CD8-positive, alpha-beta memory T cell (primary cell): ENCODE measurements around the gene CREB3L1. TPM values are rescaled to one million over a fixed set of nuclear protein-coding genes. Genes with fewer than 3 reads are reported as not detected.

Experiments
- CTCF ChIA-PET: fragments of 350-600 bp; sonication (Branson Sonifier 250); formaldehyde crosslinking; loops from one replicate; lab custom pipeline; 2021; ENCODE audit warnings: antibody characterized with exemption; lab: Charles Lee
- POLR2A ChIA-PET: fragments of 350-600 bp; sonication (Branson Sonifier 250); formaldehyde crosslinking; loops from one replicate; lab custom pipeline; 2021; ENCODE audit warnings: antibody characterized with exemption; lab: Charles Lee
- DNase-seq, 5 donors: peaks; one replicate each; pipeline versions ENCODE4 v3.0.0 to v3.0.0-alpha.2; 2020 to 2022; ENCODE audit warnings: mixed read lengths in 1 of 5
- H3K27ac ChIP-seq: one replicate; pipeline ENCODE4 v1.7.0; 2013; ENCODE audit warnings: low read depth, mild to moderate bottlenecking, low read length, moderate library complexity
- H3K27me3 ChIP-seq: 2 replicates; pipeline ENCODE4 v1.7.0; 2013; ENCODE audit warnings: low read length, mild to moderate bottlenecking; ENCODE audit not compliant: insufficient read depth, poor library complexity, severe bottlenecking
- H3K36me3 ChIP-seq: 2 replicates; pipeline ENCODE4 v1.7.0; 2013; ENCODE audit warnings: mild to moderate bottlenecking, low read length, moderate library complexity; ENCODE audit not compliant: insufficient read depth
- H3K4me1 ChIP-seq: 2 replicates; pipeline ENCODE4 v1.7.0; 2013; ENCODE audit warnings: mild to moderate bottlenecking, low read length, moderate library complexity; ENCODE audit not compliant: insufficient read depth
- H3K4me3 ChIP-seq: 2 replicates; pipeline ENCODE4 v1.7.0; 2013; ENCODE audit warnings: mild to moderate bottlenecking, low read length
- H3K9me3 ChIP-seq: 2 replicates; pipeline ENCODE4 v1.7.0; 2013; ENCODE audit warnings: mild to moderate bottlenecking, low read length
- H3K27ac Mint-ChIP-seq, 8 donors: one replicate each; pipeline ENCODE4 v1.8.0; 2020 to 2021; ENCODE audit warnings: mixed read lengths in 8 of 8, mild to moderate bottlenecking in 6 of 8, inconsistent platforms in 3 of 8, moderate library complexity in 3 of 8
- H3K27me3 Mint-ChIP-seq, 2 donors: one replicate each; pipeline ENCODE4 v1.8.0; 2020 to 2021; ENCODE audit warnings: mixed read lengths in 2 of 2, mild to moderate bottlenecking in 1 of 2, moderate library complexity in 1 of 2
- H3K36me3 Mint-ChIP-seq, 3 donors: one replicate each; pipeline ENCODE4 v1.8.0; 2020 to 2021; ENCODE audit warnings: mixed read lengths in 3 of 3, inconsistent platforms in 1 of 3, mild to moderate bottlenecking in 1 of 3
- H3K4me1 Mint-ChIP-seq, 3 donors: one replicate each; pipeline ENCODE4 v1.8.0; 2020 to 2021; ENCODE audit warnings: mixed read lengths in 3 of 3, inconsistent platforms in 1 of 3, mild to moderate bottlenecking in 1 of 3
- H3K4me3 Mint-ChIP-seq, 7 donors: one replicate each; pipeline ENCODE4 v1.8.0; 2020 to 2021; ENCODE audit warnings: mixed read lengths in 7 of 7, mild to moderate bottlenecking in 6 of 7, moderate library complexity in 4 of 7, inconsistent platforms in 2 of 7
- H3K9me3 Mint-ChIP-seq, 5 donors: one replicate each; pipeline ENCODE4 v1.8.0; 2020 to 2022; ENCODE audit warnings: mixed read lengths in 5 of 5, mild to moderate bottlenecking in 3 of 5, moderate library complexity in 2 of 5, inconsistent platforms in 1 of 5
- polyA plus RNA-seq: library from polyadenylated mRNA; unstranded; fragments of 300-500 nt; fragmentation: Illumina TruSeq; gene quantifications from one replicate; pipeline ENCODE4 v1.2.3, GENCODE V29; 2021
- total RNA-seq, 2 experiments: library from RNA; stranded (reverse); gene quantifications; one replicate each; pipeline ENCODE4 v1.2.3, GENCODE V29; 2021

CREB3L1 gene
- total and polyA plus RNA-seq, 3 experiments from 2014 or later: not detected

DNA sequence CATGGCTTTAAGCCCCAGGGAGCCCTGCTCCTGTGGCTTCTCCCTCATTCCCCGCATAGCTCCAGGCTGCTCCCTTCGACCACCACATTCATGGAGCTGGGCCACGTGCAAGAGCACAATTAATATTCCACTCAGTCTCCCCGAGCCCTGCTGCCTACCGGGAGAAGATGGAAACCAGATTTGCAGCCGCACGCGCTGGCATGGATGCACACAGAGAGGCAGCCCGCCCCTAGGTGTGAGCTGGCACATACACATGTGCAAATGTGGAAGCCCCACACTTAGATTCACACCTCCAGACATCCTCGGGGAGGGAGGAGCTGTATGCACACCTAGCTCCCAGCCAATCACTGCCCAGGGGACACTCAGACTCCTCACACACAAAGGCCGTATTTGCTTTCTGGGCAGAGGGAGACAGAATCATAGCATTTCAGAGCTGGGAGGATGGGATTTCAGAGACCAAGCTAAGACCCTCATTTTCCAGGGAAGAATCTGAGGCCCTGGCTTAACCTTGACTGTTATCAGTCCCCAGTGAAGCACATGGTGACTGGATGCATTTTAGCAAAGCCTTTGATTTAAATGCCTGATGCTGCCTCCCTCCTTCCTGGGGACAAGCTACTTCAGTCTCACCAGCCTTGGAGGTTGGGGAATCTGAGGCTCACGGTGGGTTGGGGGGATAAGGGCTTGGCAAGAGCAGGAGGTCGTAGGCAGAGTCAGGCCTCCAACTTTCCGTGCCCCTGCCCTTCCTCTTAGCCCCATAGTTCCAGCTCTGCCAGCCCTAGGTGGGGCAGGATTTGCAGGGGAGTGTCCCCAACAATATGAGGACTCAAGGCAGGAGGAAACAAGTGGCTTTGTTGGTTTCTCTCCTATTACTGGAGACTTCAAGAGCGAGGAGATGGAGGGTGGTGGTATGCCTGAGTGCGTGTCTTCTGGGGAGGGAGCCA is 5.3 kb upstream of the CREB3L1 start:
- Histone ChIP-seq H3K4me3 (no peak overlapping the region), H3K9me3 (no peaks in the 10 kb centered on the region), H3K36me3 (no peaks in the 10 kb centered on the region), H3K27me3 (peaks cover 13% of the 10 kb centered on the region), H3K27ac (no peak overlapping the region), H3K4me1 (no peaks in the 10 kb centered on the region)
- Mint-ChIP-seq H3K4me1 (peaks cover under 1 to 2% (median 1%) of the 10 kb centered on the region in 3 donors), H3K36me3 (peaks cover 0 to 2% (median 0%) of the 10 kb centered on the region in 3 donors), H3K9me3 (no peaks in the 10 kb centered on the region), H3K4me3 (peak overlapping the region in 1 of 7 donors; percentile 64), H3K27me3 (peaks cover 20 to 27% of the 10 kb centered on the region in 2 donors), H3K27ac (peak overlapping the region in 1 of 8 donors; percentile 50)
- no peak for DNase-seq
- ChIA-PET POLR2A (no interaction called here), CTCF (interaction anchor here (1.0 to 1.2 kb wide), 2 partner anchors 12 to 20 kb away, joined by 3 read pairs; no protein-coding TSS in a partner anchor)

DNA sequence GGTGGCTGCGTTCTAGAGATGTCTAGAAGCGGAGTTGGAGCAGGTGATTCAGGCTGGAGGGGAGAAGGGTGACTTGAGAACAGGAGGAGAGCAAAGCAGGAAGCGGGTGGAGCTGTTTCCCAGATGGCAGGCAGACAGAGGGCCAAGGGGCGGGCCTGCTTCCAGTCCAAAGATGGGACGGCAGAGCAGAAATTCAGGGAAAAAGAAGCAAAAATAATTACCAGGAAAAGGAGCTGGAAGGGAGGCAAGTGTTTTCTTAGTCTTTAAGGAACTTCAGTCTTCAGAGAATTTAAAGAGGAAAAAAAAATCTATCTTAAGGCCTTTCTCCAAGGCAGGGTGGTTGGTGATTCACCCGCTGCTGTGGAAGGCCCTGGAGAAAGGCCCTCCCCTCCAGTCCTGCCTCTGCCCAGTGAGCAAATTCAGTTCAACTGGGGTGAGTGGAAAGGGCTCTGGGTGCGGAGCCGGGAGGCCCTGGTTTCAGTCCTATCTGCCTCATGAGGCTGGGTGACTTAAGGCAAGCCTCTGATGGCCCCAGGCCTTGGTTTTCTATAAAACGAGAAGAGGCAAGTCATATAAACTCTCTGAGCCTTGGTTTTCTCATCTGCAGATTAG is 4.5 kb upstream of the CREB3L1 start:
- H3K4me3 ChIP-seq: no peak overlapping the region
- Mint-ChIP-seq H3K27ac (peak overlapping the region in 1 of 8 donors; percentile 50), H3K36me3 (peaks cover 0 to 2% (median 0%) of the 10 kb centered on the region in 3 donors), H3K27me3 (peaks cover 18 to 29% of the 10 kb centered on the region in 2 donors), H3K9me3 (no peaks in the 10 kb centered on the region), H3K4me1 (peaks cover 4 to 5% (median 4%) of the 10 kb centered on the region in 3 donors), H3K4me3 (peak overlapping the region in 1 of 7 donors; percentile 64)
- ChIA-PET POLR2A (no interaction called here), CTCF (no interaction called here)
- no peaks in the 10 kb centered on the region for H3K9me3 ChIP-seq
- no peaks in the 10 kb centered on the region for H3K4me1 ChIP-seq
- H3K27ac ChIP-seq: peak overlapping the region; percentile 6
- H3K27me3 ChIP-seq: peaks cover 19% of the 10 kb centered on the region
- H3K36me3 ChIP-seq: no peaks in the 10 kb centered on the region
- no peak for DNase-seq

- H3K27ac Mint-ChIP-seq: no peak overlapping the region
- POLR2A ChIA-PET: no interaction called here
Observed at GRCh38 chr11:46273511-46274205, 3.8 kb upstream of the CREB3L1 start.

GRCh38 chr11:46275964-46276641 is 1.4 kb upstream of the CREB3L1 start:
- H3K4me3 Mint-ChIP-seq: no peak overlapping the region
- Histone ChIP-seq H3K27me3 (peaks cover 27% of the 10 kb centered on the region), H3K36me3 (no peaks in the 10 kb centered on the region), H3K27ac (no peak overlapping the region), H3K9me3 (no peaks in the 10 kb centered on the region), H3K4me1 (no peaks in the 10 kb centered on the region), H3K4me3 (no peak overlapping the region)
- H3K9me3 Mint-ChIP-seq: no peaks in the 10 kb centered on the region
- H3K27ac Mint-ChIP-seq: no peak overlapping the region
- no peak for DNase-seq
- H3K36me3 Mint-ChIP-seq: peaks cover 0 to 2% (median 0%) of the 10 kb centered on the region in 3 donors
- H3K4me1 Mint-ChIP-seq: peaks cover 6 to 10% (median 7%) of the 10 kb centered on the region in 3 donors
- CTCF ChIA-PET: interaction anchor here (1.2 kb wide), 1 partner anchor 33 kb away, joined by 3 read pairs; no protein-coding TSS in a partner anchor
- POLR2A ChIA-PET: no interaction called here
- peaks cover 32 to 49% of the 10 kb centered on the region in 2 donors for H3K27me3 Mint-ChIP-seq

More at GRCh38 chr11:46273511-46274205, 3.8 kb upstream of the CREB3L1 start:
- Mint-ChIP-seq H3K4me3 (no peak overlapping the region), H3K4me1 (peaks cover 5 to 8% (median 5%) of the 10 kb centered on the region in 3 donors), H3K27me3 (peaks cover 19 to 29% of the 10 kb centered on the region in 2 donors), H3K36me3 (peaks cover 0 to 2% (median 0%) of the 10 kb centered on the region in 3 donors), H3K9me3 (no peaks in the 10 kb centered on the region)
- no peaks in the 10 kb centered on the region for H3K9me3 ChIP-seq
- no peak for DNase-seq
- no peak overlapping the region for H3K4me3 ChIP-seq
- no peaks in the 10 kb centered on the region for H3K36me3 ChIP-seq
- no peaks in the 10 kb centered on the region for H3K4me1 ChIP-seq
- CTCF ChIA-PET: no interaction called here
- peak overlapping the region; percentile 6 for H3K27ac ChIP-seq
- peaks cover 25% of the 10 kb centered on the region for H3K27me3 ChIP-seq

DNA sequence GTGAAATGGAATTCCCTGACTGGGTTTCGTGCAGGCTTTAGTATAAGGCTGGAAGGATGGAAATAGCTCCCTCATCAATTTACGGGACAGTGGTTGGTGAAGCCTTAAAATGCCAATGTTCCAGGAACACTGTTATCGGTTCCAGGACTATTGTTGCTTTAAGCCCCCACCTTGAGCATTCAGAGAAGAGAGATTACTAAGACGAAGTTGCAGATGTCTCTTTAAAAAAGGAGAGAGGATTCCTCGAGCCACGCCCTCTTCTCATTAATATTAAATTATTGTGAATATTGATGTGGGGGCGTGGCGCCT is 195 bp upstream of the CREB3L1 start:
- Histone ChIP-seq H3K4me1 (no peaks in the 10 kb centered on the region), H3K9me3 (no peaks in the 10 kb centered on the region), H3K4me3 (no peak overlapping the region), H3K27ac (peak overlapping the region; percentile 51), H3K27me3 (peaks cover 27% of the 10 kb centered on the region), H3K36me3 (no peaks in the 10 kb centered on the region)
- peak overlapping the region in 1 of 8 donors; percentile 19 for H3K27ac Mint-ChIP-seq
- peaks cover 7 to 10% (median 9%) of the 10 kb centered on the region in 3 donors for H3K4me1 Mint-ChIP-seq
- peaks cover 32 to 52% of the 10 kb centered on the region in 2 donors for H3K27me3 Mint-ChIP-seq
- H3K4me3 Mint-ChIP-seq: peak overlapping the region in 5 of 7 donors; percentile 34 to 60 (median 47)
- no peak for DNase-seq
- CTCF ChIA-PET: no interaction called here
- peaks cover 0 to 2% (median 0%) of the 10 kb centered on the region in 3 donors for H3K36me3 Mint-ChIP-seq
- POLR2A ChIA-PET: no interaction called here
- no peaks in the 10 kb centered on the region for H3K9me3 Mint-ChIP-seq

GRCh38 chr11:46278387-46279125 is 1.1 kb downstream of the CREB3L1 start:
- CTCF ChIA-PET: interaction anchor here (0.9 kb wide), 1 partner anchor 40 kb away, joined by 3 read pairs; no protein-coding TSS in a partner anchor
- Histone ChIP-seq H3K9me3 (no peaks in the 10 kb centered on the region), H3K27ac (peak overlapping the region; percentile 72), H3K27me3 (peaks cover 27% of the 10 kb centered on the region), H3K4me3 (peak overlapping the region; percentile 15), H3K36me3 (no peaks in the 10 kb centered on the region), H3K4me1 (no peaks in the 10 kb centered on the region)
- Mint-ChIP-seq H3K9me3 (no peaks in the 10 kb centered on the region), H3K27ac (no peak overlapping the region), H3K27me3 (peaks cover 29 to 60% of the 10 kb centered on the region in 2 donors), H3K36me3 (peaks cover 0 to 2% (median 0%) of the 10 kb centered on the region in 3 donors), H3K4me1 (peaks cover 7 to 10% (median 9%) of the 10 kb centered on the region in 3 donors), H3K4me3 (no peak overlapping the region)
- POLR2A ChIA-PET: no interaction called here
- peak in 1 of 5 donors; percentile 34 for DNase-seq
